Measurements from ENCODE around the gene ANKRD34A. TPM values are rescaled to one million over a fixed set of nuclear protein-coding genes. Genes with fewer than 3 reads are reported as not detected.

Gene ANKRD34A
- polyA plus RNA-seq, 3 donors, result 0.64 to 0.79 (median 0.77) TPM

Other genes starting within 250 kb of the ANKRD34A start
- gene CD160, start 245.1 kb downstream of the ANKRD34A start, polyA plus RNA-seq (ENCODE audit: insufficient read length in 3 of 3), result 1 to 10 TPM; 1.0 to 4.1 (median 2.6) TPM
- 10 to 100 TPM; 12.4 to 21.9 (median 20.7) TPM for gene RNF115, start 140.5 kb downstream of the ANKRD34A start, polyA plus RNA-seq (ENCODE audit: insufficient read length in 3 of 3)
- 10 to 100 TPM; 35.9 to 41.3 (median 39.5) TPM for gene POLR3C, start 140.4 kb downstream of the ANKRD34A start, polyA plus RNA-seq (ENCODE audit: insufficient read length in 3 of 3)
- 1 to 10 TPM; 6.5 to 9.1 (median 8.0) TPM for gene NUDT17, start 118.9 kb downstream of the ANKRD34A start, polyA plus RNA-seq (ENCODE audit: insufficient read length in 3 of 3)
- 10 to 100 TPM; 52.5 to 59.6 (median 55.4) TPM for gene PIAS3, start 105.5 kb downstream of the ANKRD34A start, polyA plus RNA-seq (ENCODE audit: insufficient read length in 3 of 3)
- gene ANKRD35, start 78.7 kb downstream of the ANKRD34A start, polyA plus RNA-seq (ENCODE audit: insufficient read length in 3 of 3), result 1 to 10 TPM; 2.6 to 2.8 (median 2.7) TPM
- gene ITGA10, start 54.5 kb downstream of the ANKRD34A start, polyA plus RNA-seq (ENCODE audit: insufficient read length in 3 of 3), result 1 to 10 TPM in 2 of 3 donors, under 1 TPM in 1; 0.61 to 2.3 (median 1.4) TPM
- 10 to 100 TPM; 49.4 to 59.3 (median 56.8) TPM for gene PEX11B, start 45.9 kb downstream of the ANKRD34A start, polyA plus RNA-seq (ENCODE audit: insufficient read length in 3 of 3)
- gene RBM8A, start 37.1 kb downstream of the ANKRD34A start, polyA plus RNA-seq (ENCODE audit: insufficient read length in 3 of 3), result 100 to 1,000 TPM; 179 to 211 (median 202) TPM
- 10 to 100 TPM; 21.5 to 22.8 (median 22.0) TPM for gene LIX1L, start 6.6 kb downstream of the ANKRD34A start, polyA plus RNA-seq (ENCODE audit: insufficient read length in 3 of 3)
- gene POLR3GL, start 115 bp upstream of the ANKRD34A start, polyA plus RNA-seq (ENCODE audit: insufficient read length in 3 of 3), result 10 to 100 TPM; 32.3 to 35.7 (median 34.5) TPM
- gene TXNIP, start 32.0 kb upstream of the ANKRD34A start, polyA plus RNA-seq (ENCODE audit: insufficient read length in 3 of 3), result 100 to 1,000 TPM; 465 to 546 (median 519) TPM
- under 1 TPM in 2 of 3 donors, not detected in 1; 0.34 to 0.46 TPM for gene HJV, start 57.2 kb upstream of the ANKRD34A start, polyA plus RNA-seq (ENCODE audit: insufficient read length in 3 of 3)
- 1 to 10 TPM; 3.6 to 4.4 (median 3.7) TPM for gene NBPF10, start 180.2 kb upstream of the ANKRD34A start, polyA plus RNA-seq (ENCODE audit: insufficient read length in 3 of 3)

Measured in renal pelvis (tissue), 3 donors.